HG03575 (cell line): ENCODE measurements around the gene POLR1D.

Experiments
- ATAC-seq: cut with Tn5 transposase; IDR thresholded peaks from one replicate; pipeline ENCODE4 v1.9.1; 2021; ENCODE audit not compliant: unreplicated experiment, insufficient number of reproducible peaks, low FRiP score; ENCODE audit errors: extremely low read depth

POLR1D gene

GRCh38 chr13:27634231-27634630 lies 12.5 kb downstream of the POLR1D start:
- ATAC-seq: no peak

- ATAC-seq: no peak
Observed at GRCh38 chr13:27634791-27635190, 13.1 kb downstream of the POLR1D start.

GRCh38 chr13:27635266-27635665 lies 13.6 kb downstream of the POLR1D start:
- no peak for ATAC-seq

GRCh38 chr13:27636589-27637288 lies 15.0 kb downstream of the POLR1D start:
- no peak for ATAC-seq

- no peak for ATAC-seq
Observed at GRCh38 chr13:27637289-27637626, 15.6 kb downstream of the POLR1D start.

GRCh38 chr13:27638001-27638400 lies 16.3 kb downstream of the POLR1D start:
- no peak for ATAC-seq

- ATAC-seq: no peak
Observed at GRCh38 chr13:27638521-27638920, 16.8 kb downstream of the POLR1D start.

- ATAC-seq: no peak
Observed at GRCh38 chr13:27639186-27639585, 17.5 kb downstream of the POLR1D start.

- no peak for ATAC-seq
Observed at GRCh38 chr13:27641711-27642502, 20.2 kb downstream of the POLR1D start.

- no peak for ATAC-seq
Observed at GRCh38 chr13:27643334-27644132, 21.8 kb downstream of the POLR1D start.

- no peak for ATAC-seq
Observed at GRCh38 chr13:27644302-27644701, 22.6 kb downstream of the POLR1D start.

GRCh38 chr13:27650312-27650711 lies 28.6 kb downstream of the POLR1D start:
- no peak for ATAC-seq

GRCh38 chr13:27654059-27654458 lies 32.4 kb downstream of the POLR1D start:
- no peak for ATAC-seq

GRCh38 chr13:27654816-27655215 lies 33.1 kb downstream of the POLR1D start:
- no peak for ATAC-seq

- no peak for ATAC-seq
Observed at GRCh38 chr13:27657724-27658123, 36.0 kb downstream of the POLR1D start.

- no peak for ATAC-seq
Observed at GRCh38 chr13:27658546-27658945, 36.9 kb downstream of the POLR1D start.

- no peak for ATAC-seq
Observed at GRCh38 chr13:27659145-27659865, 37.6 kb downstream of the POLR1D start.

GRCh38 chr13:27660511-27660910 lies 38.8 kb downstream of the POLR1D start:
- ATAC-seq: no peak

GRCh38 chr13:27661017-27661416 lies 39.3 kb downstream of the POLR1D start:
- ATAC-seq: no peak
